HepG2 (cell line): ENCODE measurements around the gene GSTA1. TPM values are rescaled to one million over a fixed set of nuclear protein-coding genes. Genes with fewer than 3 reads are reported as not detected.

ENCODE experiments used
- ARID4A ChIP-seq: sonication (generic); formaldehyde crosslinking; IDR thresholded peaks from 2 replicates; pipeline ENCODE4 v1.5.0; 2020; ENCODE audit warnings: mild to moderate bottlenecking, missing genetic modification reagents, borderline replicate concordance
- ELF4 ChIP-seq: sonication (generic); formaldehyde crosslinking; IDR thresholded peaks from 2 replicates; pipeline ENCODE4 v1.5.0; 2020; ENCODE audit warnings: missing genetic modification reagents, mild to moderate bottlenecking, moderate library complexity, borderline replicate concordance
- HES4 ChIP-seq: sonication (generic); formaldehyde crosslinking; IDR thresholded peaks from 2 replicates; pipeline ENCODE4 v1.9.0; 2021; ENCODE audit warnings: mild to moderate bottlenecking, missing genetic modification reagents, borderline replicate concordance
- IKZF5 ChIP-seq: IDR thresholded peaks from 2 replicates; pipeline ENCODE4 v1.6.1; 2018; ENCODE audit warnings: missing genetic modification reagents, mild to moderate bottlenecking, missing compliant biosample characterization
- NFRKB ChIP-seq: fragments of 450-650 bp; IDR thresholded peaks from 2 replicates; pipeline ENCODE4 v1.6.1; 2017
- SALL1 ChIP-seq: sonication (generic); formaldehyde crosslinking; IDR thresholded peaks from 2 replicates; pipeline ENCODE4 v1.8.0; 2022; ENCODE audit warnings: mild to moderate bottlenecking, missing genetic modification reagents
- U2AF2 ChIP-seq: fragments of 200-400 bp; formaldehyde crosslinking; IDR thresholded peaks from 2 replicates; pipeline ENCODE4 v1.6.1; 2017; ENCODE audit warnings: low read depth, mild to moderate bottlenecking, low read length
- ZNF142 ChIP-seq: sonication (generic); formaldehyde crosslinking; IDR thresholded peaks from 2 replicates; pipeline ENCODE4 v1.4.0; 2020; ENCODE audit warnings: missing genetic modification reagents
- ZNF224 ChIP-seq: sonication (generic); formaldehyde crosslinking; IDR thresholded peaks from 2 replicates; pipeline ENCODE4 v1.5.0; 2020; ENCODE audit warnings: mild to moderate bottlenecking, missing genetic modification reagents
- ZNF556 ChIP-seq: sonication (generic); formaldehyde crosslinking; IDR thresholded peaks from 2 replicates; pipeline ENCODE4 v1.4.0; 2020; ENCODE audit warnings: mild to moderate bottlenecking, missing genetic modification reagents, borderline replicate concordance
- polyA plus RNA-seq, 8 experiments: library from polyadenylated mRNA; depleted of rRNA in 3 of 8; stranded (reverse) in 7 of 8; unstranded in 1 of 8; fragments of >200 nt; fragmentation: Illumina TruSeq in 4 of 8; extraction: Trizol in 4 of 8; gene quantifications; 2 replicates each; pipeline versions ENCODE4 v1.2.1 to v1.2.3, GENCODE V29; 2011 to 2016; ENCODE audit warnings: low read depth in 4 of 8, missing spikeins in 1 of 8, mixed read lengths in 1 of 8; ENCODE audit not compliant: insufficient read depth in 1 of 8
- total RNA-seq, 5 experiments: library from RNA; depleted of rRNA; stranded (reverse); fragments of >200 nt; fragmentation: Illumina TruSeq; extraction: Trizol; gene quantifications; 2 replicates each; pipeline ENCODE4 v1.2.3, GENCODE V29; 2016; ENCODE audit warnings: low read depth in 1 of 5
- TF ChIP-seq, protein P1 (sequence below): sonication (generic); formaldehyde crosslinking; IDR thresholded peaks from 2 replicates; pipeline ENCODE4 v1.9.0; 2021; ENCODE audit warnings: missing genetic modification reagents, borderline replicate concordance

Gene GSTA1
- total and polyA plus RNA-seq, 2 of the 13 experiments (the other 11 are each of a cell fraction or from before 2014, with no cell fraction given), result 6.2 to 282 TPM

GRCh38 chr6:52801188-52801841 lies 2.3 kb downstream of the GSTA1 start (continued):
- peak; percentile 26; the same call in 1 of the 2 replicates for TF ChIP-seq ARID4A (CRISPR knock-in tag)
- TF ChIP-seq U2AF2, result no peak
- TF ChIP-seq HES4 (CRISPR knock-in tag), result no peak
- TF ChIP-seq SALL1 (CRISPR knock-in tag), result peak; percentile 81
- TF ChIP-seq NFRKB, result no peak
- TF ChIP-seq ZNF224 (CRISPR knock-in tag), result no peak
- TF ChIP-seq, protein P1, sequence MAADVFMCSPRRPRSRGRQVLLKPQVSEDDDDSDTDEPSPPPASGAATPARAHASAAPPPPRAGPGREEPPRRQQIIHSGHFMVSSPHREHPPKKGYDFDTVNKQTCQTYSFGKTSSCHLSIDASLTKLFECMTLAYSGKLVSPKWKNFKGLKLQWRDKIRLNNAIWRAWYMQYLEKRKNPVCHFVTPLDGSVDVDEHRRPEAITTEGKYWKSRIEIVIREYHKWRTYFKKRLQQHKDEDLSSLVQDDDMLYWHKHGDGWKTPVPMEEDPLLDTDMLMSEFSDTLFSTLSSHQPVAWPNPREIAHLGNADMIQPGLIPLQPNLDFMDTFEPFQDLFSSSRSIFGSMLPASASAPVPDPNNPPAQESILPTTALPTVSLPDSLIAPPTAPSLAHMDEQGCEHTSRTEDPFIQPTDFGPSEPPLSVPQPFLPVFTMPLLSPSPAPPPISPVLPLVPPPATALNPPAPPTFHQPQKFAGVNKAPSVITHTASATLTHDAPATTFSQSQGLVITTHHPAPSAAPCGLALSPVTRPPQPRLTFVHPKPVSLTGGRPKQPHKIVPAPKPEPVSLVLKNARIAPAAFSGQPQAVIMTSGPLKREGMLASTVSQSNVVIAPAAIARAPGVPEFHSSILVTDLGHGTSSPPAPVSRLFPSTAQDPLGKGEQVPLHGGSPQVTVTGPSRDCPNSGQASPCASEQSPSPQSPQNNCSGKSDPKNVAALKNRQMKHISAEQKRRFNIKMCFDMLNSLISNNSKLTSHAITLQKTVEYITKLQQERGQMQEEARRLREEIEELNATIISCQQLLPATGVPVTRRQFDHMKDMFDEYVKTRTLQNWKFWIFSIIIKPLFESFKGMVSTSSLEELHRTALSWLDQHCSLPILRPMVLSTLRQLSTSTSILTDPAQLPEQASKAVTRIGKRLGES (CRISPR knock-in tag), result no peak
- TF ChIP-seq ZNF142, result 0 out of 2 replicates have a peak, but pooled peaks have one; percentile 31
- no peak for TF ChIP-seq ELF4 (CRISPR knock-in tag)
- no peak; the same call in 1 of the 2 replicates for TF ChIP-seq ZNF556
- TF ChIP-seq IKZF5, result 0 out of 2 replicates have a peak, but pooled peaks have one; percentile 27
